Epithelial cell of alveolus of lung (primary cell): ENCODE data around the gene PLP1. TPM values are rescaled to one million over a fixed set of nuclear protein-coding genes. Genes with fewer than 3 reads are reported as not detected.

ENCODE experiments used
- total RNA-seq: library from RNA; depleted of rRNA; stranded (reverse); fragments of >200 nt; gene quantifications from 2 replicates; pipeline ENCODE4 v1.2.1, GENCODE V29; 2015

The PLP1 gene
- total RNA-seq = 2.7 TPM in 1 of 2 replicates, not detected in the other

GRCh38 chrX:103776546-103776945 is at the start of gene PLP1:
Gene PLP1 (plus strand): TSS chrX:103776840. CDS start chrX:103776996, 156 bp downstream.

GRCh38 chrX:103831803-103832544 is 55.3 kb downstream of the PLP1 start, which contains the start of gene RAB9B:
Gene RAB9B (minus strand): TSS chrX:103832257. CDS start chrX:103825784, 6,473 bp downstream.

Other genes starting within 250 kb of the PLP1 start
- 24.8 and 39.4 TPM in 2 replicates for gene TCEAL4, start 191.3 kb upstream of the PLP1 start, total RNA-seq
- 8.7 and 10.8 TPM in 2 replicates for gene TCEAL3, start 168.9 kb upstream of the PLP1 start, total RNA-seq
- gene TCEAL1, start 147.9 kb upstream of the PLP1 start, total RNA-seq = 10.3 and 22.7 TPM in 2 replicates
- 339 and 350 TPM in 2 replicates for gene MORF4L2, start 90.1 kb upstream of the PLP1 start, total RNA-seq
- gene TMEM31, start 65.9 kb upstream of the PLP1 start, total RNA-seq = not detected in 2 replicates
- 0.13 TPM in 1 of 2 replicates, not detected in the other for gene RAB9B, start 55.4 kb downstream of the PLP1 start, total RNA-seq
- 13.8 and 25.2 TPM in 2 replicates for gene TMSB15B, start 185.8 kb downstream of the PLP1 start, total RNA-seq
- not detected in 2 replicates for gene H2BW1, start 236.9 kb downstream of the PLP1 start, total RNA-seq